Common myeloid progenitor, CD34-positive (primary cell): ENCODE measurements around the gene NUDCD3.

Experiments used
- CTCF ChIA-PET: fragments of 350-600 bp; sonication (Branson Sonifier 250); formaldehyde crosslinking; loops from one replicate; lab custom pipeline; 2021; ENCODE audit warnings: antibody characterized with exemption; lab: Charles Lee
- POLR2A ChIA-PET: fragments of 350-600 bp; sonication (Branson Sonifier 250); formaldehyde crosslinking; loops from one replicate; lab custom pipeline; 2021; ENCODE audit warnings: antibody characterized with exemption; lab: Charles Lee
- DNase-seq, 3 donors: peaks; one replicate each; pipeline versions ENCODE4 v3.0.0 to v3.0.0-alpha.2; 2013
- H3K27ac ChIP-seq, 2 experiments: 1 replicate in 1 of 2; 2 replicates in 1 of 2; pipeline ENCODE4 v1.7.0; 2013; ENCODE audit warnings: inconsistent platforms in 2 of 2, low read length in 2 of 2, mild to moderate bottlenecking in 2 of 2, low read depth in 1 of 2, moderate library complexity in 1 of 2; ENCODE audit not compliant: severe bottlenecking in 2 of 2, insufficient read depth in 1 of 2, poor library complexity in 1 of 2
- H3K27me3 ChIP-seq, 5 experiments: replicated peaks in 2 of 5; 1 replicate in 3 of 5; 2 replicates in 2 of 5; pipeline versions ENCODE4 v1.6.1 to v1.7.0; 2013; ENCODE audit warnings: low read length in 4 of 5, mild to moderate bottlenecking in 2 of 5, moderate library complexity in 2 of 5, inconsistent platforms in 1 of 5; ENCODE audit not compliant: insufficient read depth in 5 of 5, control insufficient read depth in 4 of 5
- H3K36me3 ChIP-seq, 4 experiments: 1 replicate in 2 of 4; 2 replicates in 2 of 4; pipeline versions ENCODE4 v1.6.1 to v1.7.0; 2013; ENCODE audit warnings: low read length in 3 of 4, control low read depth in 1 of 4, mild to moderate bottlenecking in 1 of 4; ENCODE audit not compliant: control insufficient read depth in 4 of 4, insufficient read depth in 4 of 4
- H3K4me1 ChIP-seq, 4 experiments: 1 replicate in 3 of 4; 2 replicates in 1 of 4; pipeline versions ENCODE4 v1.6.1 to v1.7.1; 2013; ENCODE audit warnings: low read length in 3 of 4, mild to moderate bottlenecking in 3 of 4, control low read depth in 1 of 4, inconsistent platforms in 1 of 4, moderate library complexity in 1 of 4; ENCODE audit not compliant: control insufficient read depth in 4 of 4, insufficient read depth in 4 of 4; ENCODE audit errors: control extremely low read depth in 1 of 4
- H3K4me3 ChIP-seq, 7 experiments: 1 replicate in 4 of 7; 2 replicates in 3 of 7; pipeline versions ENCODE4 v1.5.1 to v1.7.0; 2013; ENCODE audit warnings: mild to moderate bottlenecking in 7 of 7, low read length in 6 of 7, moderate library complexity in 6 of 7, inconsistent platforms in 2 of 7, low read depth in 2 of 7, control low read depth in 1 of 7; ENCODE audit not compliant: insufficient read depth in 4 of 7, control insufficient read depth in 1 of 7; ENCODE audit errors: extremely low read depth in 1 of 7
- H3K9me3 ChIP-seq, 5 experiments: 1 replicate in 4 of 5; 2 replicates in 1 of 5; pipeline versions ENCODE4 v1.6.1 to v1.7.1; 2013; ENCODE audit warnings: low read length in 4 of 5, mild to moderate bottlenecking in 2 of 5, inconsistent platforms in 1 of 5, low read depth in 1 of 5, moderate library complexity in 1 of 5; ENCODE audit not compliant: control insufficient read depth in 4 of 5, insufficient read depth in 2 of 5; ENCODE audit errors: control extremely low read depth in 1 of 5
- WGBS: methylation state at CpG from one replicate; pipeline ENCODE4 v1.1.5; 2013; ENCODE audit not compliant: insufficient coverage; 5-methylcytosine and 5-hydroxymethylcytosine counted together

NUDCD3 gene

GRCh38 chr7:44448922-44449583 lies 41.4 kb downstream of the NUDCD3 start:
- CTCF ChIA-PET, result interaction anchor here (0.6 to 1.5 kb wide), 3 partner anchors 10 to 247 kb away, joined by 3 to 4 read pairs (median 4); no protein-coding TSS in a partner anchor
- Histone ChIP-seq H3K9me3 (no peaks in the 10 kb centered on the region), H3K27me3 (no peaks in the 10 kb centered on the region), H3K36me3 (peaks cover 22 to 60% (median 41%) of the 10 kb centered on the region in 4 experiments), H3K4me1 (no peaks in the 10 kb centered on the region), H3K4me3 (no peak overlapping the region), H3K27ac (no peak overlapping the region)
- 90% methylated on average over 2 of the region's 4 CpGs for WGBS
- POLR2A ChIA-PET, result no interaction called here
- no peak for DNase-seq

GRCh38 chr7:44447874-44448425 lies 42.5 kb downstream of the NUDCD3 start:
- no peak overlapping the region for H3K27ac ChIP-seq
- POLR2A ChIA-PET, result no interaction called here
- no peak for DNase-seq
- H3K36me3 ChIP-seq, result peaks cover 24 to 59% (median 43%) of the 10 kb centered on the region in 4 experiments
- WGBS, result 91% methylated on average over 4 of the region's 5 CpGs
- CTCF ChIA-PET, result interaction anchor here (1.5 kb wide), 1 partner anchor 9 kb away, joined by 4 read pairs; no protein-coding TSS in a partner anchor
- H3K27me3 ChIP-seq, result no peaks in the 10 kb centered on the region
- no peaks in the 10 kb centered on the region for H3K4me1 ChIP-seq
- no peak overlapping the region for H3K4me3 ChIP-seq
- no peaks in the 10 kb centered on the region for H3K9me3 ChIP-seq

GRCh38 chr7:44445986-44446671 lies 44.3 kb downstream of the NUDCD3 start:
- ChIA-PET CTCF (no interaction called here), POLR2A (no interaction called here)
- no peak for DNase-seq
- 100% methylated on average over 2 of the region's 2 CpGs for WGBS
- H3K4me1 ChIP-seq, result no peaks in the 10 kb centered on the region
- H3K4me3 ChIP-seq, result no peak overlapping the region
- no peaks in the 10 kb centered on the region for H3K9me3 ChIP-seq
- peaks cover 22 to 54% (median 36%) of the 10 kb centered on the region in 4 experiments for H3K36me3 ChIP-seq
- H3K27me3 ChIP-seq, result no peaks in the 10 kb centered on the region
- no peak overlapping the region for H3K27ac ChIP-seq

- Histone ChIP-seq H3K9me3 (no peaks in the 10 kb centered on the region), H3K27ac (no peak overlapping the region), H3K4me1 (no peaks in the 10 kb centered on the region), H3K36me3 (peaks cover 12 to 32% (median 21%) of the 10 kb centered on the region in 4 experiments), H3K27me3 (no peaks in the 10 kb centered on the region), H3K4me3 (no peak overlapping the region)
- 100% methylated on average over 2 of the region's 3 CpGs for WGBS
- CTCF ChIA-PET, result interaction anchor here (0.6 kb wide), 1 partner anchor 12 kb away, joined by 3 read pairs; no protein-coding TSS in a partner anchor
- POLR2A ChIA-PET, result no interaction called here
- DNase-seq, result no peak
These were observed 49.4 kb downstream of the NUDCD3 start for GRCh38 chr7:44441079-44441478.

DNA sequence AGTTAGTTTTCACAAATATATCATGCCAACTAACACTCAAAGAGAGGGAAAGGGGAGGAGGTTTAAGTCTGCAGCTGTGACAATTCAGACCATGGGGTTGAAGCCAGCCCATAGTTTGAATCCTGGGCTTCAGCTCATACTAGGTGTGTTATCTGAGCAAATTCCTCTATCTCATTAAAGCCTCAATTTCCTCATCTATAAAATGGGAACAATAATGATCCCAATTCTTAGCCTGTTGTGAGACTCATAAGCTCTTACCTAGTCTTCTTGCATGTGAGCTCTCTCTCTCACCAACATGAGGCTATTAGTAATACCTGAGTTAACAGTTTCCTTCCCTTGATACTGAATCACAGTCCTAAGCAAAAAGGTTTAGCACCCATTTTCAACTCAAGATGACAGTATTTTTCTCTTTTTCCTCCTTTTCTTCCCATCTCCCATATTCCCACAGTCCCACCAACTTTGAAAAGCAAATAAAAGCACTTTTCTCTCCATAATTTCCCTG lies 49.8 kb downstream of the NUDCD3 start:
- no peaks in the 10 kb centered on the region for H3K9me3 ChIP-seq
- DNase-seq, result no peak
- H3K27me3 ChIP-seq, result no peaks in the 10 kb centered on the region
- H3K4me3 ChIP-seq, result no peak overlapping the region
- H3K27ac ChIP-seq, result no peak overlapping the region
- H3K4me1 ChIP-seq, result no peaks in the 10 kb centered on the region
- peaks cover 7 to 28% (median 17%) of the 10 kb centered on the region in 4 experiments for H3K36me3 ChIP-seq
- ChIA-PET POLR2A (interaction anchor here (0.6 kb wide), 1 partner anchor 30 kb away, joined by 3 read pairs; no protein-coding TSS in a partner anchor), CTCF (no interaction called here)

GRCh38 chr7:44439926-44440325 lies 50.5 kb downstream of the NUDCD3 start:
- Histone ChIP-seq H3K4me1 (no peaks in the 10 kb centered on the region), H3K27ac (no peak overlapping the region), H3K36me3 (peaks cover 2 to 25% (median 10%) of the 10 kb centered on the region in 4 experiments), H3K27me3 (no peaks in the 10 kb centered on the region), H3K4me3 (no peak overlapping the region), H3K9me3 (no peaks in the 10 kb centered on the region)
- POLR2A ChIA-PET, result no interaction called here
- WGBS, result 33% methylated on average over 1 of the region's 3 CpGs
- DNase-seq, result no peak
- CTCF ChIA-PET, result no interaction called here
